Ureter (tissue), 1 donor: ENCODE data around the gene ADGRE2. TPM values are rescaled to one million over a fixed set of nuclear protein-coding genes. Genes with fewer than 3 reads are reported as not detected.

Experiments
- DNase-seq: peaks from one replicate; pipeline ENCODE4 v3.0.0-alpha.2; 2020; ENCODE audit warnings: low spot score
- total RNA-seq: library from RNA; stranded (reverse); gene quantifications from one replicate; pipeline ENCODE4 v1.2.4, GENCODE V29; 2023
- donor health status: DM: yes; HTN: yes; CAD: no.

Gene ADGRE2
- total RNA-seq, 1 donor from 2014 or later: 10.3 TPM

DNA sequence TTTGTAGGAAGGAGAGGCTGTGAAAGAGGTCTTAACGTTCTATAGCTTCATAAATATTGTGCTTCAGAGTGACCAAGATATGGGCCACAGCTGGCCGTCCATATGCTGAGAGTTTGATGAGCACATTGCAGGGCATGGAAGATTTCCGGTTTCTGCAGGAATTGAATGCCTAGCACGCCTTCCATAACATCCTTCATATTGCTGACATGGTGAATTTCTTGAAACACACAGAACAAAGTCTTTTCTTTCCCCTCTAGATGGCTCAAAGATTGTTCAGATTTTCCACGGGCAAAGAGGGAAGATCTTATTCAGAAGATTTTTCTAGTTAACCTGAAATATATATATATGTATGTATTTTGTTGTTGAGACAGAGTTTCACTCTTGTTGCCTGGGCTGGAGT, 42.4 kb downstream of the ADGRE2 start:
- no peak for DNase-seq

DNA sequence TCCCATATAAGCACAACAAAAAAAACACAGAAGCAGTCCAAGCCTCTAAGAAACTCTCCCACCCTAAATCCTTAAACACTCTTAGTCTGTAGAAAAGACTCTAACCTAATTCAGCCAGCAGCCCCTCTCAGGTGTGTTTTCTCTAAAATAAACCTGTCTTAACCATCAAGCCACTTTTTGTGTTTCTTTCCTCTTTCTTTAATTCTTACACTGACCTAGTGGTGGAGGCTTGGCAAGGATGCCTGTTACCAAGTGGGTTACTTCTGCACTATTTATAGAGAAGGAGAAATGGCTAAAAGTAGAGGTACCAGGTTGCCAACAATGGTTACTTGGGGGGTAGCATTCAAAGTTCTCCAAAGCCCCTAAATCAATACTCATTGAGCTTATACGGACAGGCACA, 44.8 kb downstream of the ADGRE2 start:
- no peak for DNase-seq

GRCh38 chr19:14732510-14732909, 45.9 kb downstream of the ADGRE2 start:
- DNase-seq: no peak

DNA sequence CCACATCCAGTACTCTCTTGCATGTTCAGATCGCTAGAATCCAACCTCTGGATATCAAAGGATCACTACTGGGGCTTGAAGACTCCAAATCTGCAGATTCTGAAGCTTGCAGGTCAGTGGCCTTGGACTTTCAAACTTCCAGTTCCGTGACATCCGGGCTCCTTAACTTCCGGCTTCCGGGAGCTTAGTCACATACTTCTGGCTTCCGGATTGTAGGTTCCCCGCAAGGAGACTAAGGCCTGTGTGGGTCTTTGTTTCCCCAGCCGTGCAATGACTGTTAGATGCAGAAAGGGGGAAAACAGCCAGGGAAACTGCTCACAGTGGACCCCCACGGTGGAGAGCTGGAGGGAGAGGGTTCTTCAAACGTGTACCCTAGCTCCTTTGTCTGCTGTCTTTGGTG, 47.2 kb downstream of the ADGRE2 start:
- no peak for DNase-seq

DNA sequence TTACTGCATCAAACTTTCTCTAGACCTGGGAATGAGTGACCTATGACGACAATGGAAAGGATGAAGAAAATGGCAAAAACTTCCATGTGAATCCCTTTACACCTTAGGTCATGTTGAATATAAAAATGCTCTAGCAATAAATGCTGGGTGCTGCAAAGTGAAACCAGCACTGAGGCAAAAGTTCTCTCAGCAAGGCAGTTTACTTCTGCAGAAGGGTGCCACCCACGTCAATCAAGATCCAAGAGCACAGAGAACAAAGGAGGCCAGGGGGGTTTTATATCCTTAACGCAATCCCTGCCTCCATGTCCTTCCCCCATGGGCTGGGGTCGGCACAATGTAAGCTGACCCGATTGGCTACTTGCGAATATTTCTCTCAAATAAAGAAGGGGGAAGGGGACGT, 49.8 kb downstream of the ADGRE2 start:
- DNase-seq: no peak

DNA sequence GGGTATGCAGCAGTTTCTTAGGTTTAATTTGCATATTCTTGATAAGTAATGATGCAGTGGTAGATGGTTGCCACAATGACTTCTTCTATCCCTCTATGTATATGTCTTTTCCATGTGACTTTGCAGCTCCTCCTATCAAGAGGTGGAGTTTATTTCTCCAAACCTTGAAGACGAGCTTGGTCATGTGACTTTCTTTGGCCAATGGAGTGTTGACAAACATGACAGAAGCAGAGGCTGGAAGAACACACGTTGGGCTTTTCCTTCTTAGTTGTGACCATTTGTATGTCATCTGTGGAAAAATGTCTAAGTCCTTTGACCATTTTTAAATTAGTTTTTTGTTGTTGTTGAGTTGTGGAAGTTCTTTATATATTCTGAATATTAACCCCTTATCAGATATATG, 56.2 kb downstream of the ADGRE2 start:
- DNase-seq: no peak

GRCh38 chr19:14719162-14719561, 59.2 kb downstream of the ADGRE2 start:
- DNase-seq: no peak

- DNase-seq: no peak
Measured at GRCh38 chr19:14718522-14719116, 59.7 kb downstream of the ADGRE2 start.

DNA sequence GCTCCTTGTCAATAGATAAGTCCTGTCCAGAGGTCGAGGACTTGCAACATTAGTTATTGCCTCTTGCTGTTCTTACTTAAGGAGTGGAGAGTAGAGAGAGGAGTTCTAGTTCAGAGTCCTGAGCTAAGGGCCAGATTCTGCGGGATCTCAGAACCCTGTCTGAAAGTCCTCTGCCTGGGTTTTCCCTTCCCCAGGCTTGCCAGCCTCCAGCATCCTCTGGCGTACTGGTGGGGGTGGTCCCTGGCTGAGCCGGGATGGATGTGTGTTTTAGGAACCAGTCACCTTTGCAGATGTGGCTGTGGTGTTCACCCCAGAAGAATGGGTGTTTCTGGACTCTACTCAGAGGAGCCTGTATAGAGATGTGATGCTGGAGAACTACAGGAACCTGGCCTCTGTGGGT, 62.5 kb downstream of the ADGRE2 start:
- DNase-seq: no peak

DNA sequence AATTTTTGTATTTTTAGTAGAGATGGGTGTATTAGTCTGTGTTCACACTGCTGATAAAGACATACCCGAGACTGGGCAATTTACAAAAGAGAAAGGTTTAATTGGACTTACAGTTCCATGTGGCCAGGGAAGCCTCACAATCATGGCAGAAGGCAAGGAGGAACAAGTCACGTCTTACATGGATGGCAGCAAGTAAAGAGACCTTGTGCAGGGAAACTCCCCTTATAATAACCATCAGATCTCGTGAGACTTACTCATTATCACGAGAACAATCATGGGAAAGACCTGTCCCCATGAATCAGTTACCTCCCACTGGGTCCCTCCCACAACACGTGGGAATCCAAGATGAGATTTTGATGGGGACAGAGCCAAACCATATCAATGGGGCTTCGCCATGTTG, 73.9 kb downstream of the ADGRE2 start:
- no peak for DNase-seq

- no peak for DNase-seq
Measured at GRCh38 chr19:14703833-14704232, 74.5 kb downstream of the ADGRE2 start.

DNA sequence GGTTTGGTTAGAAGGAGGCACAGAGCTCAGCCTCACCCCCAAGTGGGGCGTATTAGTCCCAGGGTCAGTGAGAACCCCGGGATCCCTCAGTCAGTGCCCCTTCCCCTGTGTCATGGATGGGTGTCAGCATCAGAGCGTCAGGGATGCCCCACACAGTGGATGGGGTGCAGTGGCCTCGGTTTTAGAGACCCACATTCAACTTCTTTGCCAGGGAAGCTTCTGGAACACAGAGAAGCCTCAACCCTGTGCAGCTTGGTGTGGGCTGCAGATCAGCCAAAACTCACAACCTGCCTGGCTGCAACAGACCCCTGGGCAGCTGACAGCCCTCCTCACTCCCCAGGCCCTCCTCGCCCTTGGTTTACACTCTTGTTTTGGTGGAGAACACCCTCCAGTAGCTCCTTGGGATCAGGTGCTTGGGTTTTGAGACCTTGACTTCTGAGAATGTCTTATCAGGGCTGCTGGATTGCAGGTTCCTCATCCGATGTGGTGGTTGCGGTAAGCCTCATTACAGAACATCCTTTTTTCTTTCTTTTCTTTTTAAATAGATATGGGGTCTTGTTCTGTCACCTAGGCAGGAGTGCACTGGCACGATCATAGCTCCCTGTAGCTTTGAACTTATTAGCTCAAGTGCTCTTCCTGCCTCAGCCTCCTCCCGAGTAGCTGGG, 77.5 kb downstream of the ADGRE2 start:
- DNase-seq: no peak

- no peak for DNase-seq
Measured at GRCh38 chr19:14699641-14700040, 78.7 kb downstream of the ADGRE2 start.

DNA sequence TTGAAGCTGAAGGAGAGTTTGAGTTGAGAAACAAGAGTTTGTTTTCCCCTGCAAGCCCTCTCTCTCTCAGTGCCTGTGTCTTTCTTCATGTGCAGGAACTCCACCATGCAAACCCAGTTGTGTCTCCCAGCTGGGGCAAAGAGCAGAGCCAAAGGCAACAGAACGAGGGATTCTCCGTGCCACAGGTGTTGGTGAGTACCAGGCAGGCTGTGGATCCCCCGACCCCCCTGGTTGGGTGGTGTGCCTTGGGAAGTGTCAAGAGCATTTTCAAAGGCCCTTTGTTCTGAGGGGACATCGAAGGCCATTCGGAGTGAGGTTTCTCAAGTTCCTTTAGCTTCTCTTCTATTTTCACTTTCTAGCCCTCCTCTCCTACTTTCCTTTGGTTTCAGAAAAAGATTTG, 82.9 kb downstream of the ADGRE2 start:
- no peak for DNase-seq

DNA sequence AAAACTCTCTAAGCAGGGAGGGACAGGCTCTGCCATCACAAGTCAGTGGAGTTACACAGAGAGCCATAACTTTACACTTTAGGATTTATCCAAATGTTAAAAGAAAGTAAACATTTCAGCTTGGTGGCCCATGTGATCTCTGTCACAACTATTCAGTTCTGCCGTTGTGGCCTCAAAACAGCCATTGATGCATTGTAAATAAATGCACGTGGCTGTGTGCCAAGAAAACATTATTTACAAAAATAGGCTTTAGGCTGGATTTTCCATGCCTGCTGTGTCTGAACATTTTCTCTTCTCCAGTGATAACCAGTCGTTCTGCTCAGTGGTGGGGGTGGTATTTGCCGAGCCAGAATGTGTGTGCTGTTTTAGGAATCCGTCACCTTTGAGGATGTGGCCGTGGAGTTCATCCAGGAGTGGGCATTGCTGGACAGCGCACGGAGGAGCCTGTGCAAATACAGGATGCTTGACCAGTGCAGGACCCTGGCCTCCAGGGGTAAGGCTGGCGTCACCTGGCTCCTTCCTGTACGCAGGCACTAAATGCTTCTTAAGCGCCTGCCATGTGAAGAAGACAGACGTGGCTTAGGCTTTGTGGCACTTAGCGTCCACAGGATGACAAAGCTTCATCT, 83.6 kb downstream of the ADGRE2 start:
- DNase-seq: no peak

DNA sequence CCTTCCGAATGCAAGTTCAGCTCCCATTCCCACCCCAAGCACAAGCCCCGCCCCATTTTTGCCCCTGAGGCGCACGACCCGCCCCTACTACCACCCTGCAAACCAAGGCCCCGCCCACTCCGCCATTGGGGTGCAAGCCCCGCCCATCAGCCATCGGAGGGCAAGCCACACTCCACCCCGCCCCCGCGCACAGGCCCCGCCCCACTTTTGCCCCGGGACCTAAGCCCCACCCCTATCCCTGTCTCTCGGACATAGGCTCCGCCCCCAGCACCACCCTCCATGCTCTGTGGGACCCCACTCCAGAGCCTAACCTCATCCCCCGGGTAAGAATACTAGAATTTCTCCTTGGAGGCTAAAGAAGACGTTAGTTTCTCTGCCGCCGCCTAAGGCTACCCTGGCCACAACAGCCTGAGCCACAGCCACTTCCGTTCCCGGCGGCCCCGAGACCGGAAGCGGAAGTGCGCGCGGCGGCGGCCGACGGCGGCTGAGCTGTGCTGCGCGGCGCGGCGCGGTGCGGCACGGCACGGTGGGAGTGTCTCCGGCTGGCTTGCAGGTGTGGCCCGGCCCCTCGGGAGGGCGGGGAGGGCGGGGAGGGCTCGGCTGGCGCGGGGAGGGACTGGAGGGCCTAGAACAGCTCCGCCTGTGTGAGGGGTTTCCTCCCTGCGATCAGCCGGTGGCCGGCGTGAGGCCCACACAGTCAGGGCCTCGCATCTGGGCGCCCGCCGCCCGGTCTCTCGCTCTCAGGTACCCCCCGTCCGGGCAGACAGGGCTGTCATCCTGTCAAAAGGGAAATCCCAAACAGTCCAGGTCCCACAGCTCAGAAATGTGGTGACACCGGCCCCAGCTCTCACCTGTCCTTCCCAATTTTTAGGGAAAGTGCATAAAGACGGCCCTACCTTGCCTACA, 88.5 kb downstream of the ADGRE2 start, which contains the start of gene ZNF333:
Gene ZNF333 (plus strand): TSS at position 451 of the 906 bp plus-strand sequence. CDS start 3,444 bp downstream, outside the sequence.
- peak; percentile 96 for DNase-seq

- DNase-seq: no peak
Measured at GRCh38 chr19:14686411-14686810, 91.9 kb downstream of the ADGRE2 start.

DNA sequence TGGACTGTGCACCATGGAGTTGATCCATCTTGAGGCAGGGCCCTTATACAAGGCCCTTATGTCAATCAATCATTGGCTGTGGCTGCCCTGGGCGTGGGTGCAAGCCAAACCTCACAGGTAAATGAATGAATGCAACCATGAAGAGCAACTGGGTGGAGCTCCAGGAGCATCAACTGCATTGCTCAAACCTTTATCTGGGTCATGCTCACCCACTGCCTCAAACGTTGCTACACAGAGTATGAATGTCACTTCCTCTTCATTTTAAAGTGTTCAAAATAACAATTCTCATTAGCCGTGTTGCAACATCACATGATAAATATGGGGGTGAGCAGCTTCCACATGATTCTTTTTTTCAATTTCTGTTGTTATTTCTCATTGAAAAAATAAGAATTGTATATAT, 94.9 kb downstream of the ADGRE2 start:
- DNase-seq: no peak
